Chondrocyte (in vitro differentiated cells): ENCODE measurements around the gene TNFRSF19. TPM values are rescaled to one million over a fixed set of nuclear protein-coding genes. Genes with fewer than 3 reads are reported as not detected.

Experiments used
- DNase-seq: peaks from one replicate; pipeline ENCODE4 v3.0.0; 2021; ENCODE audit warnings: mixed read lengths, low spot score
- H3K27ac Mint-ChIP-seq: one replicate; pipeline ENCODE4 v1.8.0; 2021; ENCODE audit warnings: mild to moderate bottlenecking, moderate library complexity, mixed read lengths; ENCODE audit not compliant: unreplicated experiment
- H3K27me3 Mint-ChIP-seq: 2 replicates; pipeline ENCODE4 v1.8.0; 2021; ENCODE audit warnings: low read depth, mixed read lengths
- H3K36me3 Mint-ChIP-seq: 2 replicates; pipeline ENCODE4 v1.8.0; 2021; ENCODE audit warnings: low read depth, mixed read lengths
- H3K4me1 Mint-ChIP-seq: 2 replicates; pipeline ENCODE4 v1.8.0; 2021; ENCODE audit warnings: low read depth, mild to moderate bottlenecking, mixed read lengths
- H3K4me3 Mint-ChIP-seq: one replicate; pipeline ENCODE4 v1.8.0; 2021; ENCODE audit warnings: mild to moderate bottlenecking, moderate library complexity, mixed read lengths; ENCODE audit not compliant: unreplicated experiment
- H3K9me3 Mint-ChIP-seq: 2 replicates; pipeline ENCODE4 v1.8.0; 2021; ENCODE audit warnings: low read depth, mixed read lengths
- total RNA-seq: library from RNA; stranded (reverse); gene quantifications from 3 replicates; pipeline ENCODE4 v1.2.1, GENCODE V29; 2021
- TF ChIP-seq, protein P1 (sequence below): fragments of 200-600 bp; sonication (generic); IDR thresholded peaks from 2 replicates; pipeline ENCODE4 v1.5.0; 2021; ENCODE audit warnings: antibody characterized with exemption, mild to moderate bottlenecking, moderate library complexity

TNFRSF19 gene
- total RNA-seq, 1 donor from 2014 or later: 1.3 TPM

DNA sequence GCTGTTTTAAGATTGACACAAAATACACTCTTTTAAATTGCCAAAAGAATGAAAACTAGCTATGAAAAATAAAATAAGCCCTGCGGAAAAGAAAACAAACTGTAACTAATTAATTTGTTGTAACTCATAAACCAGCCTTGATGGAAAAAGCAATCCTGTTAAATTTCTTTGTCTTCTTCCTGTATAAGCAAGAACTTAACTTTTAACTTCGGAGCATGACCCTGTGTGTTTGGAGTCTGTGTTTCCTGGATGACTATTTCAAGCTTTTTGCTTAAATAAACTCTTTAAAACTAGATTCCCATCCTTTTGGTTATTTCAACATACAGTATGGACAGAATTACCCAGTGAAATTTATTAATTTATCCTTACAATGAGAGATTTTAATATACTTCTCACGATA, 122.6 kb downstream of the TNFRSF19 start:
- peaks cover 14% of the 10 kb centered on the region for H3K4me1 Mint-ChIP-seq
- no peak for DNase-seq

DNA sequence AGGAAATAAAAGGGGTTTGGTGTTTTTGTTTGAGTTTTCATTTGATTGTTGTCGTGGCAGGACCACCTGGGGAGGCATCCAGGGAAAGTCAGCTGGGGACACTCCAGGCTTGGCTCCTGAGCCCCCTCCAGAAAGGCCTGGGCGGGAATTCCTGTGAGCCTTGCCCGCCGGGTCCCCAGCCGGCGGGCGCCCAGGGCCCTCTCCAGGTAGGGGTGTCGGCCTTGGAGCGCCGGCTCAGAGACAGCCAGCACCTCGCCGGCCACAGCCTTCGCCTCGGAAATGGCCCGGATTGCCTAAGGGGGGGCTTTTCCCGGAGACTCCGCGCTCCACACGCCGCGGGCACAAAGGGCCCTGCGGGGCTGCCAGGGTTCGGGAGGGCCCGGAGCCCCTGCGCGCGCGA, 125.0 kb downstream of the TNFRSF19 start:
- Mint-ChIP-seq H3K27ac (no peak overlapping the region), H3K27me3 (peaks cover 2% of the 10 kb centered on the region), H3K36me3 (no peaks in the 10 kb centered on the region), H3K9me3 (no peaks in the 10 kb centered on the region), H3K4me3 (no peak overlapping the region), H3K4me1 (peaks cover 14% of the 10 kb centered on the region)
- TF ChIP-seq, protein P1, sequence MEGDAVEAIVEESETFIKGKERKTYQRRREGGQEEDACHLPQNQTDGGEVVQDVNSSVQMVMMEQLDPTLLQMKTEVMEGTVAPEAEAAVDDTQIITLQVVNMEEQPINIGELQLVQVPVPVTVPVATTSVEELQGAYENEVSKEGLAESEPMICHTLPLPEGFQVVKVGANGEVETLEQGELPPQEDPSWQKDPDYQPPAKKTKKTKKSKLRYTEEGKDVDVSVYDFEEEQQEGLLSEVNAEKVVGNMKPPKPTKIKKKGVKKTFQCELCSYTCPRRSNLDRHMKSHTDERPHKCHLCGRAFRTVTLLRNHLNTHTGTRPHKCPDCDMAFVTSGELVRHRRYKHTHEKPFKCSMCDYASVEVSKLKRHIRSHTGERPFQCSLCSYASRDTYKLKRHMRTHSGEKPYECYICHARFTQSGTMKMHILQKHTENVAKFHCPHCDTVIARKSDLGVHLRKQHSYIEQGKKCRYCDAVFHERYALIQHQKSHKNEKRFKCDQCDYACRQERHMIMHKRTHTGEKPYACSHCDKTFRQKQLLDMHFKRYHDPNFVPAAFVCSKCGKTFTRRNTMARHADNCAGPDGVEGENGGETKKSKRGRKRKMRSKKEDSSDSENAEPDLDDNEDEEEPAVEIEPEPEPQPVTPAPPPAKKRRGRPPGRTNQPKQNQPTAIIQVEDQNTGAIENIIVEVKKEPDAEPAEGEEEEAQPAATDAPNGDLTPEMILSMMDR: no peak
- no peak for DNase-seq

More for the DNA sequence above, 122.6 kb downstream of the TNFRSF19 start:
- no peak overlapping the region for H3K4me3 Mint-ChIP-seq
- H3K27ac Mint-ChIP-seq: no peak overlapping the region
- TF ChIP-seq, protein P1: no peak
- no peaks in the 10 kb centered on the region for H3K36me3 Mint-ChIP-seq
- no peaks in the 10 kb centered on the region for H3K9me3 Mint-ChIP-seq
- H3K27me3 Mint-ChIP-seq: peaks cover 2% of the 10 kb centered on the region

DNA sequence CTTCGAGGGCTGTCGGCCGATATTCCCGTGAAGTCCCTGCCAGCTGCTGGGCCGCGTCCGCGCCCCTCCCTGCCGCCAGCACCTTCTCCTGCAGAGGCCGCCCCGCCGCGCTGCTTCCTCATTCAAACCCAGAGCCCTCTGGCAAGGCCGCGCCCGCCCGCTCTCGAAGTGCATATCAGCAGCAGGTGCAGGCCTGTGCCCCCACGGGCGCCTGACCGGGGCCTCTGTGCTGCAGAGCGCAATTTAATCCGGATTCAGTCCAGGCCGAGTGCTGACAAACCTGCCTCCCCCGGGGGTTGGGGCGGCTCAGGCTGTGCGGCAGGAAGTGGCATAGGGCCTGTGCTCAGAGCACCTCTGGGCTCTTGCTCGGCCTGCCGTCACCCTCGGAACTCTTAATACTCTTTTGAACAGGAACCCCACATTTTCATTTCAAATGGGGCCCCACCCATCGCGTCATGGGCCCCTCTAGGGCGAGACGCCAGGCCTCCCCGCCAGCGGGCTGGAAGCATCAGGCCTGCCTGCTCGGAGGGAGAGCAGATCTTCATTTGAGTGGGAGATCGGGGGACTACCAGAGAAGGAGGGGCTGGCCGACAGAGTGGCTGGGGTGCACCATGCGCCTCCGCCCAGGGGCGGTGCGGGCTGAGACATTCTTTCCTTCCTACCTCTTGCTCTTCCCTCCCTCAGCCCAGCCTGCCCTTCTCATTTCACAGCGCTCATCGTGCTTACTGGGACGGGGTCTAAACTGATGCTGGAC, 125.7 kb downstream of the TNFRSF19 start:
- Mint-ChIP-seq H3K9me3 (no peaks in the 10 kb centered on the region), H3K4me1 (peaks cover 17% of the 10 kb centered on the region), H3K27ac (no peak overlapping the region), H3K36me3 (no peaks in the 10 kb centered on the region), H3K27me3 (peaks cover 2% of the 10 kb centered on the region), H3K4me3 (no peak overlapping the region)
- DNase-seq: no peak
- TF ChIP-seq, protein P1: no peak

DNA sequence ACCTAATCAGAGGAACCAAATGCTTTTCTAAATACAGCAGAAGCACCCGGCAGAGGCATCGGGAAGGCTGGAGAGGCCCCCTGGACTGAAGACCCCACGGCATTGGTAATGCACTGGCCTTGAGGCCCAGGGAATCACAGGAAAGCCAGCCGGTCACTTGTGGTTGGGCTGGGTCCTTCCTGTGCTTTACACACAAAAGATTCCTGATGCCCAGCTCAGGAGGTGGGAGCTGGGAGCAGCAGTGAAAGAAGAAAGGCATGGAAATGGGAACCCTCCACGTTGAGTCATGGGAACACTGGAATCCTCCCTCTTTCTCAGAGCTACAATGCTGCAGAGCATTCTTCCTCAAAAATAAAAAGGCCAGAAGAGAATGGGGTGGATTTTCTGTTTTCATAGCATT, 126.4 kb downstream of the TNFRSF19 start:
- Mint-ChIP-seq H3K4me3 (no peak overlapping the region), H3K9me3 (no peaks in the 10 kb centered on the region), H3K27ac (no peak overlapping the region), H3K27me3 (peaks cover 2% of the 10 kb centered on the region), H3K36me3 (no peaks in the 10 kb centered on the region), H3K4me1 (peaks cover 24% of the 10 kb centered on the region)
- TF ChIP-seq, protein P1: no peak
- no peak for DNase-seq

DNA sequence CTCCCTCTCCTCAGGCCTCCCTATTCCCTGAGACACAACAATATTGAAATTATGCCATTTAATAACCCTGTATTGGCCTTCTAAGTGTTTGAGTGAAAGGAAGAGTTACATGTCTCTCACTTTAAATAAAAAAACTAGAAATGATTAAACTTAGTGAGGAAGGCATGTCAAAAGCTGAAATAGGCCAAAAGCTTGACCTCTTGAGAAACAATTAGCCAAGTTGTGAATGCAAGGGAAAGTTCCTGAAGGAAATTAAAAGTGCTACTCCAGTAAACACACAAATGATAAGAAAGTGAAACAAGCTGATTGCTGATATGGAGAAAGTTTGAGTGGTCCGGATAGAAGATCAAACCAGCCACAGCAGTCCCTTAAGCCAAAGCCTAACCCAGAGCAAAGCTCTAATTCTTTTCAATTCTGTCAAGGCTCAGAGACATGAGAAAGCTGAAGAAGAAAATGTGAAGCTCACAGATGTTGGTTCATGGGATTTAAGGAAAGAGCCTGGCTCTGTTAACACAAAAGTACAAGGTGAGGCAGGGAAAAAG, 127.6 kb downstream of the TNFRSF19 start:
- TF ChIP-seq, protein P1: no peak
- Mint-ChIP-seq H3K27ac (no peak overlapping the region), H3K4me1 (peaks cover 31% of the 10 kb centered on the region), H3K36me3 (no peaks in the 10 kb centered on the region), H3K9me3 (no peaks in the 10 kb centered on the region), H3K4me3 (no peak overlapping the region), H3K27me3 (no peaks in the 10 kb centered on the region)
- DNase-seq: no peak
